Spleen (tissue), 11 donors: ENCODE measurements around the gene COL8A1. TPM values are rescaled to one million over a fixed set of nuclear protein-coding genes. Genes with fewer than 3 reads are reported as not detected.

Experiments
- DNase-seq: peaks from one replicate; pipeline ENCODE4 v3.0.0-alpha.2; 2020
- H3K27ac ChIP-seq, 8 donors: fragments of 200-600 bp; sonication (generic) in 7 of 8; 1 replicate in 4 of 8; 2 replicates in 4 of 8; pipeline versions ENCODE4 v1.5.0 to v1.8.0; 2016 to 2021; ENCODE audit warnings: inconsistent platforms in 4 of 8, mild to moderate bottlenecking in 4 of 8, moderate library complexity in 1 of 8
- H3K27me3 ChIP-seq, 7 donors: fragments of 200-600 bp; sonication (generic) in 6 of 7; replicated peaks in 1 of 7; 1 replicate in 4 of 7; 2 replicates in 3 of 7; pipeline versions ENCODE4 v1.5.0 to v1.8.0; 2016 to 2021; ENCODE audit warnings: inconsistent platforms in 3 of 7, mild to moderate bottlenecking in 1 of 7
- H3K36me3 ChIP-seq, 6 donors: fragments of 200-600 bp; sonication (generic) in 5 of 6; 1 replicate in 4 of 6; 2 replicates in 2 of 6; pipeline versions ENCODE4 v1.5.0 to v1.8.0; 2016 to 2021; ENCODE audit warnings: inconsistent platforms in 2 of 6
- H3K4me1 ChIP-seq, 6 donors: fragments of 200-600 bp; sonication (generic) in 5 of 6; 1 replicate in 3 of 6; 2 replicates in 3 of 6; pipeline versions ENCODE4 v1.5.0 to v1.8.0; 2016 to 2021; ENCODE audit warnings: inconsistent platforms in 3 of 6
- H3K4me3 ChIP-seq, 8 donors: fragments of 200-600 bp; sonication (generic) in 7 of 8; 1 replicate in 4 of 8; 2 replicates in 4 of 8; pipeline versions ENCODE4 v1.5.0 to v1.8.0; 2016 to 2021; ENCODE audit warnings: inconsistent platforms in 4 of 8, mild to moderate bottlenecking in 4 of 8, moderate library complexity in 2 of 8
- H3K9me3 ChIP-seq, 8 donors: fragments of 200-600 bp; sonication (generic) in 7 of 8; 1 replicate in 4 of 8; 2 replicates in 4 of 8; pipeline versions ENCODE4 v1.5.0 to v1.8.0; 2016 to 2021; ENCODE audit warnings: inconsistent platforms in 4 of 8
- POLR2A ChIP-seq, 3 donors: fragments of 450-650 bp; IDR thresholded peaks; one replicate each; pipeline ENCODE4 v1.5.1; 2017; ENCODE audit warnings: antibody characterized with exemption in 3 of 3, mild to moderate bottlenecking in 1 of 3
- POLR2AphosphoS5 ChIP-seq, 3 donors: sonication (generic); formaldehyde crosslinking; IDR thresholded peaks; one replicate each; pipeline ENCODE4 v1.5.1; 2017; ENCODE audit warnings: antibody characterized with exemption in 3 of 3
- WGBS, 5 donors: extraction: QIAGEN DNeasy Blood & Tissue Kit in 3 of 5; methylation state at CpG; one replicate each; pipeline versions ENCODE4 v1.1.5 to v1.1.7; 2013 to 2018; 5-methylcytosine and 5-hydroxymethylcytosine counted together
- intact Hi-C: fragments of 100-400 bp; cut with DNase I; formaldehyde crosslinking; loops from one replicate; pipeline ENCODE4 v1.15.0; 2023; ENCODE audit warnings: low total_unique reads
- polyA plus RNA-seq, 3 donors: library from polyadenylated mRNA; stranded (reverse); fragments of 200-250 nt; gene quantifications; one replicate each; pipeline ENCODE4 v1.2.1, GENCODE V29; 2013
- total RNA-seq, 7 donors: library from RNA; depleted of rRNA in 3 of 7; stranded (reverse); fragments of >200 nt in 3 of 7; fragmentation: NEBNext Ultra II Directional in 4 of 7; extraction: Animal tissue kit (Norgen Biotek cat#: 25700) in 4 of 7; gene quantifications; one replicate each; pipeline versions ENCODE4 v1.1.0 to v1.2.1, GENCODE V29; 2016 to 2021
- TF ChIP-seq, protein P1 (sequence below), 11 experiments: fragments of 200-600 bp in 7 of 11; fragments of 450-650 bp in 4 of 11; sonication (generic) in 4 of 11; IDR thresholded peaks in 8 of 11; conservative IDR thresholded peaks in 3 of 11; 1 replicate in 7 of 11; 2 replicates in 4 of 11; pipeline versions ENCODE4 v1.4.0 to v1.8.0; 2016 to 2021; ENCODE audit warnings: antibody characterized with exemption in 11 of 11, inconsistent platforms in 4 of 11, mild to moderate bottlenecking in 1 of 11
- donor health status: healthy with polysubstance abuse.
- donor health status: DM: no; HTN: no; CAD: no; lungs with moderate emphysema.
- donor health status: DM: no; HTN: no; CAD: no.
- donor health status: Bipolar disorder and iron deficiency.
- donor health status: healthy.
- donor health status: DM: no; HTN: no; CAD: no.
- donor health status: DM: yes; HTN: yes; CAD: no.

The COL8A1 gene
- total and polyA plus RNA-seq, 10 donors = 0.22 to 3.1 (median 1.4) TPM

- DNase-seq = no peak
- intact Hi-C loops = no loop called here
- Histone ChIP-seq H3K4me1 (peaks cover 0 to 35% (median 16%) of the 10 kb centered on the region in 6 donors), H3K27ac (peak overlapping the region in 2 of 8 donors; percentile 4 to 34), H3K27me3 (no peaks in the 10 kb centered on the region), H3K4me3 (no peak overlapping the region), H3K36me3 (peaks cover 0 to 10% (median 0%) of the 10 kb centered on the region in 6 donors), H3K9me3 (no peaks in the 10 kb centered on the region)
- WGBS, 5 donors = 57 to 82% (median 66%) methylated on average over 6 of the region's 6 CpGs
- TF ChIP-seq POLR2AphosphoS5 (IDR thresholded peaks at IDR 0.05) = no peak
- no peak for TF ChIP-seq POLR2A (IDR thresholded peaks at IDR 0.05)
- TF ChIP-seq, protein P1, sequence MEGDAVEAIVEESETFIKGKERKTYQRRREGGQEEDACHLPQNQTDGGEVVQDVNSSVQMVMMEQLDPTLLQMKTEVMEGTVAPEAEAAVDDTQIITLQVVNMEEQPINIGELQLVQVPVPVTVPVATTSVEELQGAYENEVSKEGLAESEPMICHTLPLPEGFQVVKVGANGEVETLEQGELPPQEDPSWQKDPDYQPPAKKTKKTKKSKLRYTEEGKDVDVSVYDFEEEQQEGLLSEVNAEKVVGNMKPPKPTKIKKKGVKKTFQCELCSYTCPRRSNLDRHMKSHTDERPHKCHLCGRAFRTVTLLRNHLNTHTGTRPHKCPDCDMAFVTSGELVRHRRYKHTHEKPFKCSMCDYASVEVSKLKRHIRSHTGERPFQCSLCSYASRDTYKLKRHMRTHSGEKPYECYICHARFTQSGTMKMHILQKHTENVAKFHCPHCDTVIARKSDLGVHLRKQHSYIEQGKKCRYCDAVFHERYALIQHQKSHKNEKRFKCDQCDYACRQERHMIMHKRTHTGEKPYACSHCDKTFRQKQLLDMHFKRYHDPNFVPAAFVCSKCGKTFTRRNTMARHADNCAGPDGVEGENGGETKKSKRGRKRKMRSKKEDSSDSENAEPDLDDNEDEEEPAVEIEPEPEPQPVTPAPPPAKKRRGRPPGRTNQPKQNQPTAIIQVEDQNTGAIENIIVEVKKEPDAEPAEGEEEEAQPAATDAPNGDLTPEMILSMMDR (IDR thresholded peaks at IDR 0.05 in 8 of 11, conservative IDR thresholded peaks at IDR 0.05 in 3 of 11) = no peak
These were observed 208.2 kb downstream of the COL8A1 start for GRCh38 chr3:99846477-99847160.

DNA sequence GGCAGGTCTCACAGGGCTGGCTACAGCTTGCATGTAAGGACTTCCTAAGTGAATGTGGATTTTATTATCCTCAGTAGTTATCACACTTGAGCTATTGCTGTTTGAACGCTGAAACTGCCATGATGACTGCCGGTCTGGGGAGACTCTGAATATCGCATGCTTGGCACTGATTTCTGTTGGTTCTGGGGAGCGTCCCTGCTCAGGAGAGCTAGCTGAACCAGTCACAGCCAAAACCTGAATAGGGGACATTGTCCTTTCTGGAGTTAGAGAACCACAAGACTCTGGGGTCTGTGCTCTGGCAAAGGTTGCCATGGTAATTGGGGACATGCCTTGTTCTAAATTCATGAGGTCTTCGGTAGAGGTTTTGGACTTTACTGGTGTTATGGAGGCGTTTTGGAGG lies 210.0 kb downstream of the COL8A1 start:
- 91 to 98% (median 95%) methylated on average over 6 of the region's 6 CpGs for WGBS, 5 donors
- Histone ChIP-seq H3K27ac (no peak overlapping the region), H3K4me1 (peaks cover 0 to 30% (median 16%) of the 10 kb centered on the region in 6 donors), H3K4me3 (no peak overlapping the region), H3K36me3 (peaks cover 0 to 10% (median 0%) of the 10 kb centered on the region in 6 donors), H3K27me3 (no peaks in the 10 kb centered on the region), H3K9me3 (no peaks in the 10 kb centered on the region)
- no peak for DNase-seq
- intact Hi-C loops = no loop called here
- TF ChIP-seq POLR2AphosphoS5 (IDR thresholded peaks at IDR 0.05) (no peak), POLR2A (IDR thresholded peaks at IDR 0.05) (no peak)
- TF ChIP-seq, protein P1 (IDR thresholded peaks at IDR 0.05 in 8 of 11, conservative IDR thresholded peaks at IDR 0.05 in 3 of 11) = no peak

Other genes starting within 250 kb of the COL8A1 start
- 10 to 100 TPM in 6 of 7 donors, 1 to 10 TPM in 1; 6.9 to 25.6 (median 17.9) TPM for gene CMSS1, start 179.3 kb downstream of the COL8A1 start, total RNA-seq
- gene CMSS1, start 179.3 kb downstream of the COL8A1 start, polyA plus RNA-seq = 10 to 100 TPM; 23.5 to 30.1 (median 24.5) TPM